GF-D8 (cell line): Measurements from ENCODE around the gene OGFR.

Experiments
- DNase-seq: peaks from one replicate; lab custom pipeline; 2025; lab: John Stamatoyannopoulos, UW

The OGFR gene

GRCh38 chr20:62825333-62825985 is 20.8 kb downstream of the OGFR start:
- no peak for DNase-seq

- no peak for DNase-seq
These were observed 21.5 kb downstream of the OGFR start for GRCh38 chr20:62825986-62826645.

GRCh38 chr20:62826646-62827310 is 22.1 kb downstream of the OGFR start:
- DNase-seq: no peak

GRCh38 chr20:62827311-62828038 is 22.8 kb downstream of the OGFR start:
- DNase-seq: no peak

GRCh38 chr20:62828051-62828450 is 23.4 kb downstream of the OGFR start:
- DNase-seq: no peak

- DNase-seq: no peak
These were observed 24.0 kb downstream of the OGFR start for GRCh38 chr20:62828511-62829230.

- DNase-seq: no peak
These were observed 24.9 kb downstream of the OGFR start for GRCh38 chr20:62829231-62830230.

GRCh38 chr20:62830251-62830650 is 25.6 kb downstream of the OGFR start:
- DNase-seq: no peak

GRCh38 chr20:62830821-62831220 is 26.2 kb downstream of the OGFR start:
- DNase-seq: no peak

GRCh38 chr20:62831361-62831788 is 26.7 kb downstream of the OGFR start:
- no peak for DNase-seq

- DNase-seq: no peak
These were observed 27.2 kb downstream of the OGFR start for GRCh38 chr20:62831854-62832211.

- peak; percentile 83 for DNase-seq
These were observed 27.7 kb downstream of the OGFR start for GRCh38 chr20:62832212-62832922.

GRCh38 chr20:62832951-62833391 is 28.3 kb downstream of the OGFR start:
- DNase-seq: peak; percentile 68

GRCh38 chr20:62834967-62835730 is 30.5 kb downstream of the OGFR start:
- no peak for DNase-seq

- no peak for DNase-seq
These were observed 31.6 kb downstream of the OGFR start for GRCh38 chr20:62835931-62836861.

- DNase-seq: no peak
These were observed 32.4 kb downstream of the OGFR start for GRCh38 chr20:62836967-62837490.

GRCh38 chr20:62837790-62838127 is 33.1 kb downstream of the OGFR start:
- no peak for DNase-seq
